OCI-LY7 (cell line): Measurements from ENCODE around the gene NEURL3.

Source experiments
- EZH2phosphoT487 ChIP-seq: fragments of 200-600 bp; sonication (generic); IDR thresholded peaks from 2 replicates; pipeline ENCODE4 v1.6.1; 2018; ENCODE audit warnings: low read depth, borderline replicate concordance, mild to moderate bottlenecking, mixed run types, antibody characterized with exemption, low read length, moderate library complexity, mixed read lengths
- TF ChIP-seq, protein P1 (sequence below): fragments of 200-600 bp; sonication (generic); conservative IDR thresholded peaks from 2 replicates; pipeline ENCODE4 v1.5.1; 2014; ENCODE audit warnings: mild to moderate bottlenecking, antibody characterized with exemption, low read length, moderate library complexity, mixed read lengths

GRCh38 chr2:96538487-96539214 lies 33.5 kb upstream of the NEURL3 start:
- TF ChIP-seq, protein P1, sequence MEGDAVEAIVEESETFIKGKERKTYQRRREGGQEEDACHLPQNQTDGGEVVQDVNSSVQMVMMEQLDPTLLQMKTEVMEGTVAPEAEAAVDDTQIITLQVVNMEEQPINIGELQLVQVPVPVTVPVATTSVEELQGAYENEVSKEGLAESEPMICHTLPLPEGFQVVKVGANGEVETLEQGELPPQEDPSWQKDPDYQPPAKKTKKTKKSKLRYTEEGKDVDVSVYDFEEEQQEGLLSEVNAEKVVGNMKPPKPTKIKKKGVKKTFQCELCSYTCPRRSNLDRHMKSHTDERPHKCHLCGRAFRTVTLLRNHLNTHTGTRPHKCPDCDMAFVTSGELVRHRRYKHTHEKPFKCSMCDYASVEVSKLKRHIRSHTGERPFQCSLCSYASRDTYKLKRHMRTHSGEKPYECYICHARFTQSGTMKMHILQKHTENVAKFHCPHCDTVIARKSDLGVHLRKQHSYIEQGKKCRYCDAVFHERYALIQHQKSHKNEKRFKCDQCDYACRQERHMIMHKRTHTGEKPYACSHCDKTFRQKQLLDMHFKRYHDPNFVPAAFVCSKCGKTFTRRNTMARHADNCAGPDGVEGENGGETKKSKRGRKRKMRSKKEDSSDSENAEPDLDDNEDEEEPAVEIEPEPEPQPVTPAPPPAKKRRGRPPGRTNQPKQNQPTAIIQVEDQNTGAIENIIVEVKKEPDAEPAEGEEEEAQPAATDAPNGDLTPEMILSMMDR = no peak
- TF ChIP-seq EZH2phosphoT487 = no peak
